Loucy (cell line): ENCODE data around the gene SAMSN1.
A peak's percentile ranks its signal among the peaks of the same experiment; 100 is the strongest.

Experiments used
- H2AFZ ChIP-seq: fragments of 200-600 bp; sonication (generic); 2 replicates; pipeline ENCODE4 v1.6.0; 2016; ENCODE audit warnings: antibody characterized with exemption, mild to moderate bottlenecking, low read length, moderate library complexity
- H3F3A ChIP-seq: fragments of 200-600 bp; 2 replicates; pipeline ENCODE4 v1.6.0; 2016; ENCODE audit warnings: antibody characterized with exemption, low read depth, mild to moderate bottlenecking
- H3K27me3 ChIP-seq: fragments of 200-600 bp; sonication (generic); 2 replicates; pipeline ENCODE4 v1.6.1; 2014; ENCODE audit warnings: low read length, mild to moderate bottlenecking; ENCODE audit not compliant: insufficient read depth, poor library complexity, severe bottlenecking
- H3K36me3 ChIP-seq: fragments of 200-600 bp; sonication (generic); 2 replicates; pipeline ENCODE4 v1.6.1; 2016; ENCODE audit warnings: low read length; ENCODE audit not compliant: insufficient read depth
- H3K4me1 ChIP-seq: fragments of 200-600 bp; sonication (generic); 2 replicates; pipeline ENCODE4 v1.5.1; 2014; ENCODE audit warnings: low read length, mild to moderate bottlenecking; ENCODE audit not compliant: insufficient read depth, poor library complexity, severe bottlenecking
- H3K4me2 ChIP-seq: fragments of 200-600 bp; sonication (generic); 2 replicates; pipeline ENCODE4 v1.6.0; 2014; ENCODE audit warnings: antibody characterized with exemption, low read length, low read depth, mild to moderate bottlenecking; ENCODE audit not compliant: poor library complexity, severe bottlenecking
- H3K4me3 ChIP-seq: fragments of 200-600 bp; sonication (generic); 2 replicates; pipeline ENCODE4 v1.5.1; 2014; ENCODE audit warnings: low read length, mild to moderate bottlenecking, mixed read lengths; ENCODE audit not compliant: poor library complexity, severe bottlenecking
- H3K79me2 ChIP-seq: fragments of 200-600 bp; sonication (generic); 2 replicates; pipeline ENCODE4 v1.6.1; 2014; ENCODE audit warnings: low read length; ENCODE audit not compliant: insufficient read depth
- H3K9ac ChIP-seq: fragments of 200-600 bp; sonication (generic); 2 replicates; pipeline ENCODE4 v1.6.0; 2014; ENCODE audit warnings: mild to moderate bottlenecking, low read depth, low read length, moderate library complexity; ENCODE audit not compliant: poor library complexity, severe bottlenecking
- H3K9me2 ChIP-seq: fragments of 200-600 bp; sonication (generic); replicated peaks from 2 replicates; pipeline ENCODE4 v1.6.1; 2016; ENCODE audit warnings: low read depth, low read length, mixed read lengths
- H3K9me3 ChIP-seq: fragments of 200-600 bp; sonication (generic); 2 replicates; pipeline ENCODE4 v1.6.1; 2014; ENCODE audit warnings: mild to moderate bottlenecking, antibody characterized with exemption, low read length, low read depth; ENCODE audit not compliant: insufficient read depth
- H4K20me1 ChIP-seq: fragments of 200-600 bp; sonication (generic); 2 replicates; pipeline ENCODE4 v1.6.0; 2014; ENCODE audit warnings: antibody characterized with exemption, low read length, mild to moderate bottlenecking; ENCODE audit not compliant: insufficient read depth, poor library complexity, severe bottlenecking
- EZH2phosphoT487 ChIP-seq: fragments of 200-600 bp; IDR thresholded peaks from 2 replicates; pipeline ENCODE4 v1.6.1; 2018; ENCODE audit warnings: antibody characterized with exemption, mild to moderate bottlenecking, moderate library complexity, borderline replicate concordance
- TF ChIP-seq, protein P1 (sequence below): fragments of 200-600 bp; sonication (generic); conservative IDR thresholded peaks from 2 replicates; pipeline ENCODE4 v1.5.1; 2014; ENCODE audit warnings: mild to moderate bottlenecking, antibody characterized with exemption, low read length

The SAMSN1 gene

GRCh38 chr21:14530592-14530991, 15.5 kb downstream of the SAMSN1 start:
- Histone ChIP-seq H2AFZ (no peak overlapping the region), H3K4me3 (no peak overlapping the region), H3F3A (no peaks in the 10 kb centered on the region), H3K9me2 (no peaks in the 10 kb centered on the region), H3K9ac (no peak overlapping the region), H4K20me1 (peaks cover 16% of the 10 kb centered on the region), H3K27me3 (no peaks in the 10 kb centered on the region), H3K4me1 (peaks cover 62% of the 10 kb centered on the region), H3K9me3 (no peaks in the 10 kb centered on the region), H3K4me2 (no peak overlapping the region), H3K36me3 (no peaks in the 10 kb centered on the region), H3K79me2 (peaks cover 94% of the 10 kb centered on the region)
- TF ChIP-seq, protein P1, sequence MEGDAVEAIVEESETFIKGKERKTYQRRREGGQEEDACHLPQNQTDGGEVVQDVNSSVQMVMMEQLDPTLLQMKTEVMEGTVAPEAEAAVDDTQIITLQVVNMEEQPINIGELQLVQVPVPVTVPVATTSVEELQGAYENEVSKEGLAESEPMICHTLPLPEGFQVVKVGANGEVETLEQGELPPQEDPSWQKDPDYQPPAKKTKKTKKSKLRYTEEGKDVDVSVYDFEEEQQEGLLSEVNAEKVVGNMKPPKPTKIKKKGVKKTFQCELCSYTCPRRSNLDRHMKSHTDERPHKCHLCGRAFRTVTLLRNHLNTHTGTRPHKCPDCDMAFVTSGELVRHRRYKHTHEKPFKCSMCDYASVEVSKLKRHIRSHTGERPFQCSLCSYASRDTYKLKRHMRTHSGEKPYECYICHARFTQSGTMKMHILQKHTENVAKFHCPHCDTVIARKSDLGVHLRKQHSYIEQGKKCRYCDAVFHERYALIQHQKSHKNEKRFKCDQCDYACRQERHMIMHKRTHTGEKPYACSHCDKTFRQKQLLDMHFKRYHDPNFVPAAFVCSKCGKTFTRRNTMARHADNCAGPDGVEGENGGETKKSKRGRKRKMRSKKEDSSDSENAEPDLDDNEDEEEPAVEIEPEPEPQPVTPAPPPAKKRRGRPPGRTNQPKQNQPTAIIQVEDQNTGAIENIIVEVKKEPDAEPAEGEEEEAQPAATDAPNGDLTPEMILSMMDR, result no peak
- TF ChIP-seq EZH2phosphoT487, result no peak

GRCh38 chr21:14528815-14529214, 17.3 kb downstream of the SAMSN1 start:
- Histone ChIP-seq H3K9me3 (no peaks in the 10 kb centered on the region), H3K9ac (no peak overlapping the region), H3F3A (no peaks in the 10 kb centered on the region), H3K4me3 (peak overlapping the region; percentile 27), H3K4me2 (peak overlapping the region; percentile 15), H3K9me2 (no peaks in the 10 kb centered on the region), H3K4me1 (peaks cover 57% of the 10 kb centered on the region), H2AFZ (no peak overlapping the region), H4K20me1 (peaks cover 16% of the 10 kb centered on the region), H3K36me3 (no peaks in the 10 kb centered on the region), H3K79me2 (peaks cover 93% of the 10 kb centered on the region), H3K27me3 (no peaks in the 10 kb centered on the region)
- TF ChIP-seq EZH2phosphoT487, result no peak
- TF ChIP-seq, protein P1, result no peak

DNA sequence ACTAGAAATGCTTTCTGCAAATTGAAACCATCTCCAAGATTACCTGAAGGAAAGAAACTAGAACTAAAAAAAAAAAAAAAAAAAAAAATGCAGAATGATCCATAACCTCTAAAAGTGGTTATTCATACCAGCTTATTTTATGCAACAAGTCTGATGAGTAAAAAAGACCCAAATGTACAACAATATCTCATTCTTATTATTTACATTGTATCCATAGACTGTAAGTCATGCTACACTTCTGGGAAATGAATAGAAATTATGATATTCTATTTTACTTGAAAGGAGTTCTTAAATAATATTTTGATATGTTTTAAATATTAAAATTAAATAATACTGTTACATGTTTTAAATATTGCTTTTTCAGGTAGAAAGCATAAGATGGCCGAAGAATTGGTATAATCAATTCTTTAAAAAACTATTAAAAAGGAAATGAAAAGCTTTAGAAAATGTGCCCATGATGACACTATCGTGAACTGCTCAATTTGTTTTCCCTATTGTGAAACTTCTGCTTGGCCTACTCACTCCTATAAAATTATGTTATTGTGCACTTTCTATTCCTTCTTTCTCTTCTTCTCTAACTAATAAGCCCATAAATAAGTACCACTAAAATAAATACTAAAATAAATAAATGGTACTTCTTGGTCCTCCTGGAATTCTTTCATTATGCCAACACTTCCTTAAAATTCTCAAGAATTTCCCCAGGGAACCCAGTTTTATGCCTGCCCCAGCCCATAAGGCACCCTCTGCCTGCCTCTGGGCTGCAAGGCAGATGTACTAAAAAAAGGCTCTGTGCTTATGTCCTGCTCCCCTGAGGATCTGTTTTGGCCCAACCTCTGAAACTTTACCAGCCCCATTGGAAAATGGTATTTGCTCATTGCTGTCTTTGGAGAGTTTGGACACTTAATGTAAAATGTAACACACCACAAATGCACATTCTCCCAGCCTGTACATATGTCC, 18.1 kb downstream of the SAMSN1 start:
- peak overlapping the region; percentile 51 for H3K4me3 ChIP-seq
- H2AFZ ChIP-seq, result no peak overlapping the region
- H3K4me1 ChIP-seq, result peaks cover 62% of the 10 kb centered on the region
- no peaks in the 10 kb centered on the region for H3K9me3 ChIP-seq
- no peaks in the 10 kb centered on the region for H3K27me3 ChIP-seq
- no peaks in the 10 kb centered on the region for H3K36me3 ChIP-seq
- peak overlapping the region; percentile 57 for H3K9ac ChIP-seq
- H4K20me1 ChIP-seq, result peaks cover 16% of the 10 kb centered on the region
- no peaks in the 10 kb centered on the region for H3K9me2 ChIP-seq
- H3F3A ChIP-seq, result no peaks in the 10 kb centered on the region; the same call in 1 of the 2 replicates
- no peak for TF ChIP-seq EZH2phosphoT487
- TF ChIP-seq, protein P1, result no peak
- peaks cover 94% of the 10 kb centered on the region for H3K79me2 ChIP-seq
- peak overlapping the region; percentile 68 for H3K4me2 ChIP-seq
